Measurements from ENCODE around the gene CD79A. TPM values are rescaled to one million over a fixed set of nuclear protein-coding genes. Genes with fewer than 3 reads are reported as not detected.

CD79A gene
- polyA plus RNA-seq, 5 donors: 0.39 to 2.4 (median 1.3) TPM

- peak; percentile 91 to 93 for DNase-seq
Observed at GRCh38 chr19:41883821-41884733, 7.0 kb downstream of the CD79A start.

GRCh38 chr19:41886761-41887710 is 10.0 kb downstream of the CD79A start:
- no peak for DNase-seq

GRCh38 chr19:41887711-41888382 is 10.8 kb downstream of the CD79A start:
- DNase-seq: peak; percentile 59 to 67

- DNase-seq: no peak
Observed at GRCh38 chr19:41888926-41889325, 11.8 kb downstream of the CD79A start.

GRCh38 chr19:41889896-41890295 is 12.8 kb downstream of the CD79A start:
- DNase-seq: no peak

- no peak for DNase-seq
Observed at GRCh38 chr19:41890936-41891335, 13.9 kb downstream of the CD79A start.

- no peak for DNase-seq
Observed at GRCh38 chr19:41892173-41892902, 15.3 kb downstream of the CD79A start.

GRCh38 chr19:41893899-41894298 is 16.8 kb downstream of the CD79A start:
- no peak for DNase-seq

GRCh38 chr19:41894350-41894749 is 17.3 kb downstream of the CD79A start:
- DNase-seq: no peak

- no peak for DNase-seq
Observed at GRCh38 chr19:41895745-41896580, 18.9 kb downstream of the CD79A start.

GRCh38 chr19:41896581-41896942 is 19.5 kb downstream of the CD79A start:
- DNase-seq: no peak

- no peak for DNase-seq
Observed at GRCh38 chr19:41897181-41897580, 20.1 kb downstream of the CD79A start.

- DNase-seq: no peak
Observed at GRCh38 chr19:41897820-41898219, 20.7 kb downstream of the CD79A start.

GRCh38 chr19:41898235-41898634 is 21.2 kb downstream of the CD79A start:
- no peak for DNase-seq

- DNase-seq: no peak
Observed at GRCh38 chr19:41901707-41902360, 24.8 kb downstream of the CD79A start.

- no peak for DNase-seq
Observed at GRCh38 chr19:41902594-41902993, 25.5 kb downstream of the CD79A start.

GRCh38 chr19:41903193-41903953 is 26.3 kb downstream of the CD79A start:
- no peak for DNase-seq

- DNase-seq: peak; percentile 41 to 63
Observed at GRCh38 chr19:41904118-41904870, 27.2 kb downstream of the CD79A start.
